Uterus (tissue), 4 donors: ENCODE data around the gene AGTR1. TPM values are rescaled to one million over a fixed set of nuclear protein-coding genes. Genes with fewer than 3 reads are reported as not detected.

Source experiments
- DNase-seq, 2 donors: peaks; one replicate each; pipeline ENCODE4 v3.0.0-alpha.2; 2019 to 2020
- H3K27ac ChIP-seq, 2 donors: fragments of 200-600 bp; sonication (generic); 1 replicate in 1 of 2; 2 replicates in 1 of 2; pipeline ENCODE4 v1.5.1; 2016 to 2018
- H3K27me3 ChIP-seq, 2 donors: fragments of 200-600 bp; sonication (generic); one replicate each; pipeline ENCODE4 v1.5.1; 2018 to 2019; ENCODE audit warnings: control low read depth in 1 of 2
- H3K36me3 ChIP-seq, 2 donors: fragments of 200-600 bp; sonication (generic); one replicate each; pipeline ENCODE4 v1.5.1; 2019; ENCODE audit warnings: control low read depth in 1 of 2
- H3K4me1 ChIP-seq, 2 donors: fragments of 200-600 bp; sonication (generic); one replicate each; pipeline ENCODE4 v1.5.1; 2018 to 2019; ENCODE audit warnings: control low read depth in 1 of 2
- H3K4me3 ChIP-seq, 2 donors: fragments of 200-600 bp; sonication (generic); 1 replicate in 1 of 2; 2 replicates in 1 of 2; pipeline ENCODE4 v1.5.1; 2018 to 2019; ENCODE audit warnings: mild to moderate bottlenecking in 1 of 2
- H3K9me3 ChIP-seq, 2 donors: fragments of 200-600 bp; sonication (generic); one replicate each; pipeline ENCODE4 v1.5.1; 2019; ENCODE audit warnings: control low read depth in 1 of 2
- CTCF ChIP-seq, 4 experiments: fragments of 200-600 bp in 2 of 4; fragments of 450-650 bp in 2 of 4; sonication (generic) in 2 of 4; IDR thresholded peaks; one replicate each; pipeline ENCODE4 v1.5.1; 2016 to 2019; ENCODE audit warnings: antibody characterized with exemption in 4 of 4, mild to moderate bottlenecking in 2 of 4, moderate library complexity in 1 of 4
- POLR2A ChIP-seq, 2 donors: fragments of 450-650 bp; IDR thresholded peaks; one replicate each; pipeline ENCODE4 v1.6.1; 2016; ENCODE audit warnings: antibody characterized with exemption in 2 of 2, mild to moderate bottlenecking in 1 of 2, moderate library complexity in 1 of 2
- intact Hi-C: fragments of 100-400 bp; cut with DNase I; formaldehyde crosslinking; loops from one replicate; pipeline ENCODE4 v1.15.1; 2023; ENCODE audit warnings: low total_unique reads
- total RNA-seq, 4 donors: library from RNA; depleted of rRNA in 3 of 4; stranded (reverse); fragments of >200 nt in 3 of 4; gene quantifications; one replicate each; pipeline versions ENCODE4 v1.1.0 to v1.2.4, GENCODE V29; 2014 to 2023
- donor health status: DM: yes; HTN: yes; CAD: no.

AGTR1 gene
- total RNA-seq, 4 donors from 2014 or later, result 5.4 to 41.2 (median 10.5) TPM

GRCh38 chr3:148718982-148719862 lies 21.5 kb downstream of the AGTR1 start:
- Histone ChIP-seq H3K4me3 (no peak overlapping the region), H3K4me1 (no peaks in the 10 kb centered on the region), H3K36me3 (no peaks in the 10 kb centered on the region), H3K27ac (no peak overlapping the region), H3K27me3 (no peaks in the 10 kb centered on the region), H3K9me3 (no peaks in the 10 kb centered on the region)
- intact Hi-C loops, result no loop called here
- no peak for DNase-seq
- TF ChIP-seq POLR2A (IDR thresholded peaks at IDR 0.05), result no peak
- TF ChIP-seq CTCF (IDR thresholded peaks at IDR 0.05), result peak; percentile 9 to 35 (median 12)

GRCh38 chr3:148720873-148721272 lies 23.2 kb downstream of the AGTR1 start:
- no peaks in the 10 kb centered on the region for H3K36me3 ChIP-seq
- TF ChIP-seq CTCF (IDR thresholded peaks at IDR 0.05), result no peak
- intact Hi-C loops, result no loop called here
- no peak for DNase-seq
- no peak overlapping the region for H3K27ac ChIP-seq
- no peaks in the 10 kb centered on the region for H3K4me1 ChIP-seq
- no peak overlapping the region for H3K4me3 ChIP-seq
- H3K9me3 ChIP-seq, result no peaks in the 10 kb centered on the region
- no peaks in the 10 kb centered on the region for H3K27me3 ChIP-seq

GRCh38 chr3:148723631-148724030 lies 25.9 kb downstream of the AGTR1 start:
- TF ChIP-seq POLR2A (IDR thresholded peaks at IDR 0.05) (no peak), CTCF (IDR thresholded peaks at IDR 0.05) (no peak)
- H3K27ac ChIP-seq, result no peak overlapping the region
- no peaks in the 10 kb centered on the region for H3K4me1 ChIP-seq
- intact Hi-C loops, result no loop called here
- H3K9me3 ChIP-seq, result no peaks in the 10 kb centered on the region
- no peak overlapping the region for H3K4me3 ChIP-seq
- H3K27me3 ChIP-seq, result no peaks in the 10 kb centered on the region
- no peak for DNase-seq
- no peaks in the 10 kb centered on the region for H3K36me3 ChIP-seq

GRCh38 chr3:148727231-148727630 lies 29.5 kb downstream of the AGTR1 start:
- no peaks in the 10 kb centered on the region for H3K4me1 ChIP-seq
- H3K9me3 ChIP-seq, result no peaks in the 10 kb centered on the region
- DNase-seq, result no peak
- intact Hi-C loops, result no loop called here
- H3K36me3 ChIP-seq, result no peaks in the 10 kb centered on the region
- H3K27me3 ChIP-seq, result no peaks in the 10 kb centered on the region
- no peak overlapping the region for H3K4me3 ChIP-seq
- TF ChIP-seq CTCF (IDR thresholded peaks at IDR 0.05) (no peak), POLR2A (IDR thresholded peaks at IDR 0.05) (no peak)
- no peak overlapping the region for H3K27ac ChIP-seq

- Histone ChIP-seq H3K27ac (no peak overlapping the region), H3K4me3 (no peak overlapping the region), H3K27me3 (no peaks in the 10 kb centered on the region), H3K36me3 (no peaks in the 10 kb centered on the region), H3K4me1 (no peaks in the 10 kb centered on the region), H3K9me3 (no peaks in the 10 kb centered on the region)
- no peak for TF ChIP-seq CTCF (IDR thresholded peaks at IDR 0.05)
- no peak for TF ChIP-seq POLR2A (IDR thresholded peaks at IDR 0.05)
- intact Hi-C loops, result no loop called here
- DNase-seq, result no peak
Observed at GRCh38 chr3:148728753-148729152, 31.1 kb downstream of the AGTR1 start.
